ENCODE results near the gene NKD2.

DNA sequence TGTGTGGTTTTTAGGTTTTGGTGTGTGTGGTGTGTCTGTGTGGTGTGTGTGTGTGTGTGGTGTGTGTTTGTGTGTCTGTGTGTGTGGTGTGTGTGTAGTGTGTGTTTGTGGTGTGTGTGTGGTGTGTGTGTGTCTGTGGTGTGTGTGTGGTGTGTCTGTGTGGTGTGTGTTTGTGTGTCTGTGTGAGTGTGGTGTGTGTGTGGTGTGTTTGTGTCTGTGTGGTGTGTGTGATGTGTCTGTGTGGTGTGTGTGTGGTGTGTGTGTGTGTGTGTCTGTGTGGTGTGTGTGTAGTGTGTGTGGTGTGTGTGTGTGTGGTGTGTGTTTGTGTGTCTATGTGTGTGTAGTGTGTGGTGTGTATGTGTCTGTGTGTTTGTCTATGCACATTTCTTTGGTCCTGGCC, 25.0 kb upstream of the NKD2 start:
- TF ChIP-seq, protein P1, sequence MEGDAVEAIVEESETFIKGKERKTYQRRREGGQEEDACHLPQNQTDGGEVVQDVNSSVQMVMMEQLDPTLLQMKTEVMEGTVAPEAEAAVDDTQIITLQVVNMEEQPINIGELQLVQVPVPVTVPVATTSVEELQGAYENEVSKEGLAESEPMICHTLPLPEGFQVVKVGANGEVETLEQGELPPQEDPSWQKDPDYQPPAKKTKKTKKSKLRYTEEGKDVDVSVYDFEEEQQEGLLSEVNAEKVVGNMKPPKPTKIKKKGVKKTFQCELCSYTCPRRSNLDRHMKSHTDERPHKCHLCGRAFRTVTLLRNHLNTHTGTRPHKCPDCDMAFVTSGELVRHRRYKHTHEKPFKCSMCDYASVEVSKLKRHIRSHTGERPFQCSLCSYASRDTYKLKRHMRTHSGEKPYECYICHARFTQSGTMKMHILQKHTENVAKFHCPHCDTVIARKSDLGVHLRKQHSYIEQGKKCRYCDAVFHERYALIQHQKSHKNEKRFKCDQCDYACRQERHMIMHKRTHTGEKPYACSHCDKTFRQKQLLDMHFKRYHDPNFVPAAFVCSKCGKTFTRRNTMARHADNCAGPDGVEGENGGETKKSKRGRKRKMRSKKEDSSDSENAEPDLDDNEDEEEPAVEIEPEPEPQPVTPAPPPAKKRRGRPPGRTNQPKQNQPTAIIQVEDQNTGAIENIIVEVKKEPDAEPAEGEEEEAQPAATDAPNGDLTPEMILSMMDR (IDR thresholded peaks at IDR 0.05) = no peak
- no peak for TF ChIP-seq POLR2A (IDR thresholded peaks at IDR 0.05)

All from adrenal gland (tissue), 5 donors.